NT2/D1 (cell line): Measurements from ENCODE around the gene POMGNT2.

Experiments used
- SUZ12 ChIP-seq: IDR thresholded peaks from 2 replicates; pipeline ENCODE4 v1.6.1; 2011; ENCODE audit not compliant: insufficient read length, insufficient read depth; ENCODE audit errors: extremely low read depth
- YY1 ChIP-seq: IDR thresholded peaks from 2 replicates; pipeline ENCODE4 v1.6.1; 2011; ENCODE audit not compliant: insufficient read length, insufficient read depth
- ZNF274 ChIP-seq: IDR thresholded peaks from 2 replicates; pipeline ENCODE4 v1.6.1; 2011; ENCODE audit warnings: mild to moderate bottlenecking, low read depth, low read length

DNA sequence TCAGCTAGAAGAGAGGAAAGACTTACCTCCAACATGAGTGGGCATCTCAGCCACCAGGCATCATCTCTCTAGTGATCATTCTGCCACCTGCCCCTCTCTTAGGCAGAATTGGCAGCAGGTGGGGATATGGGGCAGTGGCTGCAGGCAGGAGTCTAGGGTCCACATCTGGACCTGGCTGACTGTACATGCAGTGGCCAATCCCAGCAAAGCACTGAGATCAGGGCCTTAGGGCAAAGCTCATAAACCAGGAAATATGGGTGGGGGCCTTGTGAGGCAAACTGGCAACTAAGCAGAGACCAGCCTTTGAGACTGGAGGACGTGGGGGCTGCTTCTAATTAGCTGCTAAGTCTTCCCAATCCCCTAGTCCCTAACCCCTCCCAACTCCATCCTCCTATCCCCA lies 12.9 kb downstream of the POMGNT2 start:
- TF ChIP-seq SUZ12: no peak
- TF ChIP-seq ZNF274: no peak
- no peak for TF ChIP-seq YY1
